Stimulated activated CD4-positive, alpha-beta T cell treated with anti-CD3 and anti-CD28 coated beads, Interleukin-15, amount 100 ng/mL, for 24 hours (primary cell): ENCODE measurements around the gene CORO2B.

Experiments used
- DNase-seq: peaks from one replicate; pipeline ENCODE4 v3.0.0-alpha.2; 2020

Gene CORO2B

DNA sequence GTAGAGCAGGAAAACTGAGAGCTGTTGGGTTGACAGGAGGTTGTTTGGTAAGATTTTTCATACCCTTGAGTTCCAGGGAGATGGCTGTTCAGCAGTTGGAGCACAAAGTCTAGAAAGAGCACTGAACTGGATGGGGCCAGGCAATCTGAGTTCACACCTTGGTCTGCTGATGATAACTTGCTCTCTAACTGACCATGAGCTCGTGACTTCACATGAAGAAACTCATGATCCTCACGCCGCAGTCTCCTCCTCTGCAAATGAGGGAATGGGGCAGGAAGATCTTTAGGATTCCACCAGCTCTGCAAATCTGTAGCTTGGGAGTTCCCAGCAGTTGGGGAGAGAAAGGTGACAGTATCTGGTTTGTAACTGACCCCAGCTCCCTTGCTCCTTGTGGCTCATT lies 33.7 kb downstream of the CORO2B start:
- DNase-seq, result no peak

DNA sequence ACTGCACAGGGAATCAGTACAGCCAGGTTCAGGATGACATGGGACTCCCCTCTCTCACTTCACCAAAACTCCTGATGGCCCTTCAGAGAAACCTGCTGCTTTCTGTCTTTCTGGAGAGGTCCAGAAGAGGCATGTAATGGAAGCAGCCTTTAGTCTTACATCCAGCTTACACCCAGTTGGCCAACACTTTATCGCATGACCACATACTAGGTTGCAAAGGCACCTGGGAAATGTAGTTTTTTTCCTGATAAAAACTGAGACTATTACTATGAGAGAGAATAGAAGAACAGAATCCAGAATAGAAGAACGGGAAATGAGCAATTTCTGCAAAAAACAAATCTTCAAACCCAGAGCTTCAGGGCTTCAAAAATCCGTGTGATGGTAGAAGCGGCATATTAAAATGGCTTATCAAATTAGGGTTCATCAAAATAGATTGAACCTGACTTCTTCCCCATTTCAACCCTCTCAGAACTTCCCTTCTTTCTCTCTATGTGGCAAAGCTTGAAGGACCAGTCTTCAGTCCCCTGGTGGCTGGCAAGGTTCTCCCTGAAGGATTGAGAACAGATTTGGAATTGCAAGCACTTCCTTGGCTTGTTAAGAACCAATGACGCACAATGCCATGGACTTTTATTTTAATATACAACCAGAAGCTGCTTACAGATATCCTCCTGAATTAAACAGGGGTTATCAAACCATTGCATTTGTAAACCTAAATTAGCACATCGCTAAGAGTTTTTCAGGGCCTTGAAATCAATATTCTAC lies 34.4 kb downstream of the CORO2B start:
- no peak for DNase-seq

DNA sequence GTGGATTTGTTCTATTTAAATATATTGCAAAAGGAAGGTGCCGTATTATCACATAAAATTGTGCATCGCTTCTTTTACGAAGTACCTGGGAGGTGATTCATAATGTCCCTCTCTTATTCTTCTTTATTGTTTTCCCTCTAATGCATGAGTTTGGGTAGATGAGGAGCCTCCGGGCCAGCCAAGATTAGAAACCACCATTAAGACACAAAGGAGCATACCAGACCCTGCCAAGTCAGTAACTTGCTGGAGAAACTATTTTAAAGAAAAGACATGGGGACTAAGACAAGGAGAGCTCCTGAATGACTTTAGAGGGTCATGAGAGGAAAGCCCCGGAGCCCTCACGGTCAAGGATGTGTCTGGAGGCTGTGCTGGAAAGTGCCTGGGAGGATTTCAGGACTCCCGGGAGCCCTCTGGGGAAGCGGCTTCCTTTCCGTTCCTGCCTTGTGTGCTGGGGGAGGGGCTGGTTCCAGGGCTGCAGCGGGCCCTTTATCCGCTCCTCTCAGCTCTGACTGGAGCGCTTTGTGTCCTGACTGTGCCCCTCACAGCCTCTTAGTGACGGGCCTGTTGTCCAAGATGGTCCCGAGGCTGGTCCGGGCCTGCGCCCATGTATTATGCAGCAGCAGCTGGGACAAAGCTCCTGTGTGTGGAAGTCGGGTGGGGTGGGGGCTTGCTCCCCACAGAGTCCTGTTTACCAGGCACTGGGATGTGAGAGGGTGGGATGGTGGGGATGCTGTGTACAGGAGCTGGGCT lies 35.7 kb downstream of the CORO2B start:
- no peak for DNase-seq

DNA sequence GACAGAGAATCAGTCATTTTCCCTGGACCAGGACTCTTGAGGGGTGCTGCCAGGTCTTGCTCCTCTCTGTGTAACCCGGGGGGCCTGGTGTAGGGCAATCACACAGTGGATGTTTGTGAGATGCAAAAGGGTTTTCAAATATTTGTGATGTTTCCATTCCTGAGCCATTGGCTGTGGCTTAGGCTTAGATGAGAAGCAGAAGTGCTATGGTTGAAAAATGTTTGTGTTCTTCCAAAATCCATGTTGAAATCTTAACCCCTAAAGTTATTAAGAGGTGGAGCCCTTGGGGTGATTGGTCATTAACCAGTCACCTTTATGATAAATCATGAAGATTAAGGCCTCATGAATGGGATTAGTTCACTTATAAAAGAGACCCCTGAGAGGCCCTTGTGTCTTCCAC lies 36.5 kb downstream of the CORO2B start:
- DNase-seq, result no peak

DNA sequence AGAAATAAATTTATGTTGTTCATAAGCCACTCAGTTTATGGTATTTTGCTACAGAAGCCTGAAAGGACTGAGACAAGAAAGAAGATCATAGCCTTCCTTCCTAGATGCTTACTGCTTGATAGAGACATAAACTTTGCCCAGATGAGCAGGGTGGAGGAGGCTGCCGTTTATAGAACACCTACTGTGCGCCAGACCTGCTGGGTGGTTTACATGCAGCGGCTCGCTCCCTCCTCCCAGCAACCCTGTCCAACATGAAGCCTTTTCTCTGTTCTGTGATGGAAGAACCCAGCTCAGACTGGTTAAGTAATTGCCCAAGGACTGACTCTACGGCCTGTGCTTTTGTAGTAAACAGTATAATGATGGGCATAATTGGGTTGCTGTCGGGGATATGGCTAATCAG lies 37.0 kb downstream of the CORO2B start:
- DNase-seq, result no peak

- DNase-seq, result no peak
Observed at GRCh38 chr15:68616397-68616796, 37.6 kb downstream of the CORO2B start.

- DNase-seq, result no peak
Observed at GRCh38 chr15:68617001-68617400, 38.2 kb downstream of the CORO2B start.

GRCh38 chr15:68617777-68618176 lies 39.0 kb downstream of the CORO2B start:
- no peak for DNase-seq

DNA sequence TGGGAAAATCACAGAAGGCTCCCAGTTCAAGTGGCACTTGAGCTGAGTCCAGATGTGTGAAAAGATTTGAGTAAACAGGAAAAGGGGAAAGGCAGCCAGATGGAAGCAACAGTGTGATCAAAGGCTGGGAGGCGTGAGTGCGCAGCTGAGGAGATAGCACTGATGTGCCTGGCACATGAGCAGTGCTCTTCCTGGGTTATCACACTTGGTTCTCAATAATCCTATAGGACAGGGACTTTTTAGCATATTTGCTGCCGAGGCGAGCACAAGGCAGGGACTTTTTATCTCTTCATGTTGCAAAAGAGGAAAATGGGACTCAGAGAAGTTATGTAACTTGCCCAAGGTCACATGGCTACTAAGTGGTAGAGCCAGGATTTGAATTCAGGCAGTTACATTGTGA lies 39.6 kb downstream of the CORO2B start:
- no peak for DNase-seq

GRCh38 chr15:68618908-68619698 lies 40.3 kb downstream of the CORO2B start:
- no peak for DNase-seq

- DNase-seq, result no peak
Observed at GRCh38 chr15:68620721-68621527, 42.1 kb downstream of the CORO2B start.

- DNase-seq, result no peak
Observed at GRCh38 chr15:68621535-68621934, 42.7 kb downstream of the CORO2B start.

DNA sequence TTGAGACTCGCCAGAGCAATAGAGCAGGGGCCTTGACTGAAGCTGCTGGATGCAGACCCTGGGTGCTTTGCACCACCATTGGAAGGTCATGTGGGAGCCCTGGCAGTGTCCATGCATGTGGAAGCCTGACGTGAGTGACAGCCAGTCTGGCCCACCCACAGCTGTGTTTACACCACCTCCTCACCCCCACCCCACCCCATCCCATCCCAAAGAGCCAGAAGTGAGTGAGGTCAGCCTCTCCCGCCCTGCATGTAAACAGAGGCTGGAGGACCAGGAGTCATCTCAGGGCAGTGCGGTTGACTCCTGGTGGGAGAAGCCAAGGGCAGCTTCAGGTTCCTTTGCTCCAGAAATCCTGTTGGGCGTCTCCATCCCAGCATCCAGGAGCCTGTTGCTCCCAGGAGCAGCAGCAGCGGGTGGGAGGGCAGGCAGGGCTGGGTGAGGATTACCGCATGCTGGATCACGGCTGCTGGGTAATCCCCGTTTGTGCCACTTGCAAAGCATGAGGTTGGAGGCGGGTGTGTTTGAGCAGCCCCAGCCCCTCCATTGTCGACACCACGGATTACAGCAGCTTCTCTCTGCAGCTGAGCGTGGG lies 44.6 kb downstream of the CORO2B start:
- no peak for DNase-seq

DNA sequence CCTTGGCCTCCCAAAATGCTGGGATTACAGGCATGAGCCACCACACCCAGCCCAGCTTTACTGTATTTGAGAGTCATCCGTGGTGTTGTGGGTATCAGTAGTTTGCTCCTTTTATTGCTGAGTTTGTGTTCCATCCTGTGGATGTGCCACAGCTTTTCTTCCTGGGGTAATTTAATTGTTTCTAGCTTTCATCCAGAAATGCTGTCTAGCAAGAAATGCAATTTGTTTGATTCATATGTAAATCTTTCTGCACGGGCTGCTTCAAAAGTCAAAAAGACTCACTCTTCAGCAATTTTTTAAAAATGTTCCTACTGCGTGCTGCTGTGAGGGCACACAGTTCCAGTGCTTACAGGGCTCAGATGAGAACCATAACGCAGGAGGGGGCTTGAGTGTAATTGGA lies 47.1 kb downstream of the CORO2B start:
- no peak for DNase-seq

- DNase-seq, result no peak
Observed at GRCh38 chr15:68626283-68626682, 47.5 kb downstream of the CORO2B start.

DNA sequence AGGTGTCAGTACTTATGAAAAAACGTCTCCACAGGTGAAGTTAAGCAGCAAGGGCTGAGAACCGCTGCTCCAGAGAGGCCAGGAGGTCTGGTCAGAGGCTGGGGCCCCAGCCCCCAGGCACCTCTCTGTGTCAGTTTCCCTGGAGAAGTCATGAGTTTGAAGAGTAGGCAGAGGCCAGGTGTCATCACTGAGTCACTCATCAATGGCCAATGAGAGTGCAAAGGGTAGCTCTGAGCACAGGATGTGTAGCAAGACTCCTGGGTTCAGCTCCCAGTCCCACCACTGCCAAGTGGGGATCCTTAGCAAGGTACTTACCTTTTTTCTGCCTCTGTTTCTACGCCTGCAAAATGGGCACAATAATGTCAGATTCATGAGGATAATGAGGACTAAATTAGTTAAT lies 47.9 kb downstream of the CORO2B start:
- no peak for DNase-seq

DNA sequence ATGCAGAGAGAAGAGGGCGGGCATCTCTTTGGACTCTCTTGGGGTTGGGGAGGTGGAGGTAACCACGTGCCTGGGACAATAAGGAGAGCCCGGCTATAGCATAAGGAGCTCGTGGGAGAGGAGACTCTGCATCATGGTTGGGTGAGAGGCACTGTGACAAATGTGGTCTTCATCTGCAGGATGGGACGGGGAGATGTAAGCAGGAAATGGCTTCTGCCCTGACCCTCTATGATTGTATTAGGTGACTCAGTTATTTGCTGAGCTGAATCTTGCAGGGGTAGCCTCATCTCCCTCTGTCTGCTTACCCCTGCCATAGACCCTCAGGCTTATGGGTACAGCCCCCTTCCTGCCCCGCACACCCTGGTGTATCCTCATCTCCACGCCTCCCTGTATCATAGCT lies 48.7 kb downstream of the CORO2B start:
- DNase-seq, result no peak

DNA sequence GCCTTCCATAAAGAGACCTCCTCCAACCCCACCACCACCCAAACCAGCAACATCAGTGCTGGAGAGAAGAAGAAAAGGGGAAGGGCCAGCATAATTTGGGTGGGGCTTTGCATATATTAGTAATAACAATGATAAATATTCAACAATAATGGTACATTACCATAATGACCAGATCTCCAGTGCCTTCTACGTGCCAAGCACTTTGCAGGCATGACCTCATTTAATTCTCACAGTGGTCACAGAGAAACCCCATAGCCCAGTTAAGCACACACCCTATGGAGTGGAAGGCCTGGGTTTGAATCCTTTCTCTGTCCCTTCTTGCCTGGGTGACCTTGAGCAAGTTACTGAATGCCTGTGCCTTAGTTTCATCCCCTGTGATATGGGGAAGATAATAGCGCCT lies 49.2 kb downstream of the CORO2B start:
- no peak for DNase-seq

- no peak for DNase-seq
Observed at GRCh38 chr15:68629519-68630210, 50.9 kb downstream of the CORO2B start.

DNA sequence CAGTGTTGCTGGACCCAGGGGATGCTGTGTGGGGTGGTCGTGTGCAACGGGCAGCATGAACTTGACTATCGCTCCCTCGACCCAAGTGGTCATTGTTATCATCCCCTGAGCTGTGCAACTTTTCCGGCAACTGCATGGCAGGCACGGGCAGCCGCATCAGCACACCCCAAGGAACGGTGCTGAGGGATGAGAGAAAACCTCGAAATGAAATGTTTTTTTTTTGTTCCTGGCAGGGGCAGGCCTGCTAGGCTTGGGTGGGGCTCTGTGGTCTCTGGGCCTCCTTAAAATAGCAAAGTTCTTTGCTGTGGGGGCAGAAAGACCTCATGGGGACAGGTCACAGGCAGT lies 51.4 kb downstream of the CORO2B start:
- no peak for DNase-seq

DNA sequence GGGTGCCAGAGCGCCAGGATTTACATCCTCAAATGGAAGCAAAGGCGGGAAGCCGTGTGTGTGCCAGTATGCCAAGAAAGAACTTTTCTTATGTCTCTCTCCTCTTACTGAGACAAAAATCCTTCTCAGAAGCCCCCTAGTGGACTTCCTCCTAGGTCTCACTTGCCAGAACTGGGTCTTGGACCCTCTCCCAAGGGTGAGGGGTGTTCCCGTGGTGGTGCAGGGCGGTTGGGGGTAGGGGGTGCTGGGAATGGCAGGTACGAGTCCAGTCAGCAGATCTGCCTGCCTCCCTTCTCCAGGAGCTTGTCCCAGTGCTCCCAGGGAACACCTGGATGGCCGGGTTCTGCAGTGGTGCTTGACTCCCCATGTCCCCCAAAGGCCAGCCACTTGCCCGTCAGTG lies 52.0 kb downstream of the CORO2B start:
- DNase-seq, result no peak

DNA sequence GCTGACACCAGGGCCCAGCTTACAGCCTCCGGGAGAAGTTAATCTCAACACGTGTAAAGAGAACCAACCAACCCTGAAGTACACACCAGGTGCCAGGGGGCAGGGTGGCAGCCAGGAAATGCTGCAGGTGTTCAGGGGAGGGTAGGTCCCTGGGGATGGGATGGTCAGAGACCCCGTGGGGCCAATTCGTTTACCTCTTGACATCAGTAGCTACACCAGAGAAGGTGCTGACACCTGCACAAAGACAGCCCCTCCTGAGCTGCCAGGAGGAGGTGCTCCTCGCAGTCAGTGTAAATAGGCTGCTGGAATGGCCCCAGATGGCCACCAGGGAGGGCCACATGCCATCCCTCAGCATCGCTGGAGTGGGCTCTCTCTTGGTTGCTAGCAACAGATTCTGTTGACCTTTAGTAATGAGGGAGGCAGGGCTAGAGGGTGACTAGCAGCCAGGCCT lies 52.8 kb downstream of the CORO2B start:
- no peak for DNase-seq
